Stimulated activated CD8-positive, alpha-beta memory T cell treated with anti-CD3 and anti-CD28 coated beads, Interleukin-15, amount 100 ng/mL, for 4 hours (primary cell): ENCODE results near the gene CDK6.

Source experiments
- DNase-seq, 2 donors: peaks; one replicate each; pipeline ENCODE4 v3.0.0-alpha.2; 2020; ENCODE audit warnings: low read depth in 2 of 2

CDK6 gene

DNA sequence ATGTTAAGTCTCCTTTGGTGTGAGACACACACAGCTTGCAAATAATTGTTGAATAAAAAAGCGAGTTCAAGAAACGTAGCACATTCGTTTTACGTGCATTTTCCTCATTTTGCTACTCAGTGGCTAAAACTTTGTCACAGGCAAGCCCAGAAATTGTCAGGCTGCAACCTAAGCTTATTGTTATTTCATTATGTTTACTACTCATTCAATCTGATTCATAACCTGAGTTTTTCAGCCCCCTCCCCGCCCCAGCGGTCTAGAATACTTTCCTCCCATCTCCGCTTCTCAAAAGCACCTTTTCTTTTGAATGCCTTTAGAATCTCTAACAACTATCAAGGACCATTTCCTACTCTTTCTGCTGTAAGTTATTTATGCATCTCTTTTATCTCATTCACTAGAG lies 247.3 kb downstream of the CDK6 start:
- DNase-seq = no peak

DNA sequence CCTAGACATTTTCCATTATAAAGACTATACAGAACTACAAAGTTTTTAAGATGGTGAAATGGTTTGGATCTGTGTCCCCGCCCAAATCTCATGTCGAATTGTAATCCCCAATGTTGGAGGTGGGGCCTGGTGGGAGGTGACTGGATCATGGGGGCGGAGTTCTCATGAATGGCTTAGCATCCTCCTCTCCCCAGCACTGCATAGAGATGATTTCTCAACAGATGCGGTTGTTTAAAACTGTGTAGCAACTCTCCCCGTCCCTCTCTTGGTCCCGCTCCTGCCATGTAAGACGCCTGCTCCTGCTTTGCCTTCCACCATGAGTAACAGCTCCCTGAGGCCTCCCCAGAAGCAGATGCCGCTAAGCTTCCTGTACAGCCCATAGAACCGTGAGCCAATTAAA lies 247.8 kb downstream of the CDK6 start:
- DNase-seq = no peak

DNA sequence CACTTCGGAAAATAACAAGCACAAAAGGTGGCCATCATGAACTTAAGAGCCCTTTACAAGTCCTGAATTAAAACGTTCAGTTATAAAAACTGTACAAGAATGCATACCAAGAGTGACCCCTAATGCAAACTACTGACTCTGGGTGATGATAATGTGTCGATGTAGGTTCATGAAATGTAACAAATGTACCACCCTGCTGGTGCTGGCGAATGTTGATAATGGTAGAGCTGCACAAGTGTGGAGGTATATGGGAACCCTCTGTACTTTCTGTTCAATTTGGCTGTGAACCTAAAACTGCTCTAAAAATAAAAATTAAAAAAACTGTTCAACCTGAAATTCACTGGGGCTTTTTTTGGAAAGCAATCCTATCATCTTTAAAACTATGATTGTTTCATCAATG lies 249.5 kb downstream of the CDK6 start:
- DNase-seq = no peak

DNA sequence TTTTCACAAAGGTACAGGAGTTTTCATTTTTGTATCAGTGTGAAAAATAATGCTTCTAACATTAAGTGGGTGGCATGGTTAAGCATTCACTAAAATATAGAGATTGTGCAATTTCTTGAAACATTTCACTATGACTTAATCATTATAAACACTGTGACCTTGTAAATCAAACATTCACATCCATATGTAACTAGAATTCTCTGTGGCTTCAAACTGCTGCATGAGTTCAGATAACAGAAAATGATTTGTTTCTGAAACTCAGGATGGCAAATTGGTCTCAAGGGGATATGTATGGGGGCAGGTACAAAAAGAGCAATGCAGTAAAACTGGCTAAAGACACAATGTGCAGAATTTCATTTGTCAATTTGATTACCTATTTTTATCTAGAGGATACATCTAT lies 250.0 kb downstream of the CDK6 start:
- no peak for DNase-seq

DNA sequence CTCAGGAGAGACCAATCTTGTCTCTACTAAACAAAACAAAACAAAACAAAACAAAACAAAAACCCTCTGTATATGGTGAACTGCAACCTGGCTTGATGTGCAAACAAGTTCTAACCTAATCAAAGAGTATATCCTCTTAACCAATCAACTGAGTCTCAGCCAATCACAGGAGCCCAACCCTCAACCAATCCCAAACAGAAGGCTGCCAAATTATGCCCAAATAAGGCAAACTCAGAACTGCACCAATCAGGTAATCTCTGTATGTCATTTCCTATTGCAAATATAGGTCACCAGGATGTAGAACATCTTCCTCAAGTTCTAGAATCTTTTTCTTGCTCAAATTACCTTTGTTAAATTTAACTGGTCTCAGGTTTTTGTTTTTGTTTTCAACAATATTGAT lies 251.4 kb downstream of the CDK6 start:
- DNase-seq = no peak

DNA sequence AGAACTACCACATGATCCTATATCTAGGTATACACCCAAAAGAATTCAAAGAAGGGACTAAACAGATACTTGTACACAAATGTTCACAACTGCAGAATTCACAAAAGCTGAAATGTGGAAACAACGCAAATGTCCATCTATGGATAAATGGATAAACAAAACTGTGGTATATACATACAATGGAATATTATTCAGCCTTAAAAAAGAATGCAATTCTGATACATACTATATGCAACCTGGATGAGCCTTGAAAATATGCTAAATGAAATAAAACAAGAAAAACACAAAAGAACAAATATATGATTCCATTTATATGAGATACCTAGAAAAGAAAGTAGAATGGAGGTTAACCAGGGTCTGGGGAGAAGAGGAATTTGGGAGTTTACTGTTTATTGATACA lies 253.4 kb downstream of the CDK6 start:
- no peak for DNase-seq

DNA sequence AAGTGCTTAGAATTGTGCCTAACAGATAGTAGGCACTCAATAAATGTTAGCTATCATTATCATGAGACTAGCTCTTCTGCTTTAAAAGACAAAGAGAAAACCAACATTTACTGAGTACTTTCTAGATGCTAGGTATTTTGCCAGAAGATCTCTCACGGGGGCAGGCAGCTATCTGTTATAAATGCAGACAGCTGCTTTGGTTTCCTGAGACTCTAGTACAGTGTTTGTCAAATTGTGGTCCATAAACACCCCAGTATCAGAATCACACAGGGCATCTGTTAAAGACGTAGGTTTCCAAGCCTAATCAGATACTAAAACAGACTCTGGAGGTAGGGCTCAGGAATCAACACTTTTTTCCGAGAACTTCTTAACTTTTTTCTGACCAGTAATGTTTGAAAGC lies 260.1 kb downstream of the CDK6 start:
- no peak for DNase-seq

DNA sequence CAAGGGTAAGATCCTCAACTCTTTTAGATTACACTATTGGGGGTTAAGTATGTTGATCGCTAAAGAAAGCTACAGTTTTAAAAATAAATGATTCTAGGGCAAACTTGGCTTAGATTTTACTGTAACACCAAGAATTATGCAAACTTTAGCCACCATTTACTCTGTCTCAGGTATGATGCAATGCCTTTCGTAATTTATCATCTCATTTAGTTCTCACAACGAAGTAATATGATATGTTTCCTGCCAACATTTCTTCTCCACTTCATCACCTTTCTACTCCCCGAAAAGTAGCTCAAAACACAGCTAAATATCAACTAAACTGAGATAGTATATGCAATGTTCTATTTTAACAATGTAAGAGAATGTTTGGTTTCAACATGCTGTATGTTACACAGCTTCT lies 267.2 kb downstream of the CDK6 start:
- no peak for DNase-seq

DNA sequence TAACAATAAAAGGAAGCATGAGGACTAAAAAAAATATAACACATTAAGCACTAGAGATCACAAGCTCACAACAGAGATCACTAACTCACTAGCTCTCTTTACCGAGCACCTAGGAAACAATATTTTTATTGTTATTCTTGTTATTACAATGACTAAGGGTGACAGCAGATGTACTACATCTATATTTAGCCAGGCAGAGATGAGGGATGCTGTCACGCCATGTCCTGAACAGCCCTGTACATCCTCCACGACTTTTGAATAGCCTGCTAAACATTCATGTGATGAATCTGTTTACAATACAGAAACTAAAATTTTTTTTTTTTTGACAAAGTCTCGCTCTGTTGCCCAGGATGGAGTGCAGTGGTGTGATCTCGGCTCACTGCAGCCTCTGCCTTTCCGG lies 268.9 kb downstream of the CDK6 start:
- no peak for DNase-seq

DNA sequence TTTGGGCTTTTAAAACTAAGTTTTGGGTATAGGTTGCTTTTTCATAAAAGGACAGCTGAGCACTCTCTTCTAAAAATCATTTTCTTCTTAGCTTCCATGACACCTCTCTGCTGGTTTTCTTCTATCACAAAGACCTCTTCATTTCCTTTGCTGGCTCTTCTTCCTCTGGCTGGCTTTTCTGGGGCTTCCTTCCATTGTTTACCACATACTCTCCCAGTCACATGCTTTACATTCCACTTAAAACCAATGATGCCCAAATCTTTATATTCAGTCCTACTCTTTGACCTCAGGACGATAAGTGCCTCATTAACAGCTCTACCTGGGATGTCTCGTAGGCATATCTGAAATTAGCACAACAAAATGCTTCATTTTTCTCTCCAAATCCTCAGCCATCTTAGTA lies 273.0 kb downstream of the CDK6 start:
- no peak for DNase-seq

DNA sequence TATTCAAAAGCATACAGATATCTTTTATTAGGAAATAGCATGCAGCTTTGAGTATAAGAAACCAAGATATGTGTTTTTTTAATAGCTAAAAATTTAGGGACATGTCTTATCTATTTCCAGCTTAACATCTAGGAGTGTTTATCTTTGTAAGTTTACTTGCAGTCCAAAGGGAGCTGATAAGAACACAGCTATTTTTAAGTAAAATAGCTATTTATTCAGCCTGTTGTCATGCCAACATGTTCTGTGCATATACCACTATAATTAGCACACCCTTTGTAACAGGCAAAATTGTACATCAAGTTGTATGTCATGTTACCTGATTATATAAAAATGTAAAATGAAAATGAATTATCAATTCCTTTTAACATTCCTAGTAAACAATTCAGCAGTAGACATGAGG lies 275.8 kb downstream of the CDK6 start:
- DNase-seq = no peak

DNA sequence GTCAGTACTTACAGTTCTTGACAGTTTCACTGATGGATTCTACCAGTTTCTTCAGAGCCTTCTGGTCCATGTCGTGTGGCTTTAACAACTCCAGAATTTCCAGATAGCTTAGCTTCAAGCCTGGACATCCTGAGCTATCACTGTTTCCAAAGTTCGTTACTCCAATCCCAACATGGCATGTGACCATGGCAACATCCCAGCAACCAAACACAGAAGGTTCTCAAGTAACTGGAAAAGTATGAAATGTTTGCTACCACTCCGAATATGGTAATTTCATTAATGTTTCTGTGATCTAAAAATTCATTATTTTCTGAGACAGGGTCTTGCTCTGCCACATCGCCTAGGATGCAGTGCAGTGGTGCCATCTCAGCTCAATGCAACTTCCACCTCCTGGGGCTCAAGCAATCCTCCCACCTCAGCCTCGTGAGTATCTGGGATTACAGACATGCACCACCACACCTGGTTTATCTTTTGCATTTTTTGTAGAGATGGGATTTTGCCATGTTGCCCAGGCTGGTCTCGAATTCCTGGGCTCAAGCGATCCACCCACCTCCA lies 278.5 kb downstream of the CDK6 start:
- no peak for DNase-seq

DNA sequence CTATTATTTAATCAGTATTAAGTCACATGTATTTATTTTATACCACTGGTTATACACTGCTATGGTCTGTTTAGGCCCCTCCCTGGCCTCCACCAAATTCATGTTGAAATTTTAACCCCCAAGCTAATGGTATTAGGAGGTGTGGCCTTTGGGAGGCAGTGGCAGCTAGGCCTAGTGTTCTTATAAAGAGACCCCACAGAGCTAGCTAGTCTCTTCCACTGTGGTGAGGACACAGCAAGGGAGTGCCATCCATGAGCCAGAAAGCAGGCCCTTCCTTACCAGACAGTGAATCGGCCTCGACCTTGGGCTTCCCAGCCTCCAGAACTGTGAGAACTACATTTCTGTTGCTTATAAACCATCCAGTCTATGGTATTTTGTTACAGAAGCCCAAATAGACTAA lies 279.1 kb downstream of the CDK6 start:
- no peak for DNase-seq
